HEK293 (cell line): ENCODE data around the gene TXLNA.
A peak's percentile ranks its signal among the peaks of the same experiment; 100 is the strongest.

Experiments used
- CTCF ChIA-PET: fragments of 350-600 bp; formaldehyde crosslinking; extraction: SDS; loops from one replicate; lab custom pipeline; 2021; ENCODE audit warnings: antibody characterized with exemption; lab: Yijun Ruan, JAX
- POLR2A ChIA-PET: fragments of 300-600 bp; formaldehyde crosslinking; extraction: SDS; loops from one replicate; lab custom pipeline; 2020; ENCODE audit warnings: antibody characterized with exemption, inconsistent platforms; lab: Yijun Ruan, JAX
- H3K27ac ChIP-seq: fragments of 200-500 bp; sonication (Bioruptor generic); 2 replicates; pipeline ENCODE4 v1.5.1; 2014; ENCODE audit warnings: low read depth, low read length, control low read depth, inconsistent platforms; ENCODE audit errors: extremely low read depth
- H3K36me3 ChIP-seq, 2 experiments: fragments of 200-500 bp in 1 of 2; sonication (Bioruptor generic) in 1 of 2; 1 replicate in 1 of 2; 2 replicates in 1 of 2; pipeline ENCODE4 v1.5.1; 2014 to 2017; ENCODE audit warnings: inconsistent platforms in 2 of 2, low read length in 2 of 2; ENCODE audit not compliant: control insufficient read depth in 2 of 2, insufficient read depth in 1 of 2
- H3K4me1 ChIP-seq: fragments of 200-500 bp; sonication (Bioruptor generic); 2 replicates; pipeline ENCODE4 v1.5.1; 2014; ENCODE audit warnings: mild to moderate bottlenecking, low read length, inconsistent platforms; ENCODE audit not compliant: control insufficient read depth, insufficient read depth
- H3K4me3 ChIP-seq: 2 replicates; pipeline ENCODE4 v1.5.1; 2011; ENCODE audit warnings: low read depth, mild to moderate bottlenecking, control low read depth, low read length, moderate library complexity
- H3K9me3 ChIP-seq: fragments of 200-500 bp; sonication (Bioruptor generic); 2 replicates; pipeline ENCODE4 v1.5.1; 2014; ENCODE audit warnings: low read depth, low read length, inconsistent platforms; ENCODE audit not compliant: control insufficient read depth, insufficient read depth
- HOXC10 ChIP-seq: sonication (generic); formaldehyde crosslinking; IDR thresholded peaks from 2 replicates; pipeline ENCODE4 v1.8.1; 2023; ENCODE audit warnings: mild to moderate bottlenecking, missing genetic modification reagents
- PRDM10 ChIP-seq: fragments of 450-650 bp; formaldehyde crosslinking; IDR thresholded peaks from 2 replicates; pipeline ENCODE4 v1.5.1; 2016; ENCODE audit warnings: missing biosample characterization, missing genetic modification characterization
- PRDM2 ChIP-seq: fragments of 450-650 bp; formaldehyde crosslinking; IDR thresholded peaks from 2 replicates; pipeline ENCODE4 v1.5.1; 2016; ENCODE audit warnings: missing biosample characterization, missing genetic modification characterization, borderline replicate concordance
- REPIN1 ChIP-seq: fragments of 450-650 bp; formaldehyde crosslinking; IDR thresholded peaks from 2 replicates; pipeline ENCODE4 v1.5.1; 2017; ENCODE audit warnings: missing biosample characterization, missing genetic modification characterization, low read depth
- SP7 ChIP-seq: fragments of 450-650 bp; formaldehyde crosslinking; IDR thresholded peaks from 2 replicates; pipeline ENCODE4 v1.5.1; 2016; ENCODE audit warnings: missing biosample characterization, missing genetic modification characterization
- TCF7L2 ChIP-seq: IDR thresholded peaks from 2 replicates; pipeline ENCODE4 v1.6.1; 2011; ENCODE audit warnings: low read depth, mild to moderate bottlenecking, inconsistent platforms, low read length, moderate library complexity, borderline replicate concordance
- ZBTB17 ChIP-seq: fragments of 450-650 bp; formaldehyde crosslinking; IDR thresholded peaks from 2 replicates; pipeline ENCODE4 v1.5.1; 2016; ENCODE audit warnings: missing biosample characterization, missing genetic modification characterization
- ZBTB26 ChIP-seq: fragments of 450-650 bp; formaldehyde crosslinking; optimal IDR thresholded peaks from 2 replicates; pipeline ENCODE3; 2016; ENCODE audit warnings: missing biosample characterization, mild to moderate bottlenecking, missing genetic modification characterization
- ZNF114 ChIP-seq: fragments of 450-650 bp; formaldehyde crosslinking; IDR thresholded peaks from 2 replicates; pipeline ENCODE4 v1.5.0; 2017; ENCODE audit warnings: missing biosample characterization, missing genetic modification characterization
- ZNF24 ChIP-seq: fragments of 450-650 bp; formaldehyde crosslinking; IDR thresholded peaks from 2 replicates; pipeline ENCODE4 v1.5.1; 2016; ENCODE audit warnings: missing biosample characterization, missing genetic modification characterization
- ZNF398 ChIP-seq: fragments of 450-650 bp; formaldehyde crosslinking; IDR thresholded peaks from 2 replicates; pipeline ENCODE4 v1.5.1; 2017; ENCODE audit warnings: missing biosample characterization, missing genetic modification characterization
- ZNF707 ChIP-seq: fragments of 450-650 bp; formaldehyde crosslinking; IDR thresholded peaks from 2 replicates; pipeline ENCODE4 v1.5.1; 2016; ENCODE audit warnings: missing biosample characterization, missing genetic modification characterization
- ZNF785 ChIP-seq: fragments of 450-650 bp; formaldehyde crosslinking; IDR thresholded peaks from 2 replicates; pipeline ENCODE4 v1.5.1; 2016; ENCODE audit warnings: missing biosample characterization, missing genetic modification characterization
- ZSCAN16 ChIP-seq: fragments of 450-650 bp; formaldehyde crosslinking; IDR thresholded peaks from 2 replicates; pipeline ENCODE4 v1.5.1; 2016; ENCODE audit warnings: missing biosample characterization, missing genetic modification characterization

Gene TXLNA

GRCh38 chr1:32181065-32181464 lies 1.6 kb downstream of the TXLNA start:
- Histone ChIP-seq H3K36me3 (peaks cover 31 to 49% of the 10 kb centered on the region in 2 experiments), H3K4me1 (peaks cover 6% of the 10 kb centered on the region; the same call in 1 of the 2 replicates), H3K27ac (no peak overlapping the region; the same call in 1 of the 2 replicates), H3K4me3 (peak overlapping the region; percentile 75; the same call in 1 of the 2 replicates), H3K9me3 (no peaks in the 10 kb centered on the region)
- no peak for TF ChIP-seq PRDM10 (tag by site-specific recombination)
- no peak for TF ChIP-seq ZNF785 (tag by site-specific recombination)
- TF ChIP-seq ZNF114, result no peak
- TF ChIP-seq ZBTB17 (tag by site-specific recombination), result no peak
- no peak for TF ChIP-seq ZNF24 (tag by site-specific recombination)
- TF ChIP-seq HOXC10 (CRISPR knock-in tag), result no peak
- TF ChIP-seq ZNF707, result no peak
- TF ChIP-seq TCF7L2, result no peak
- no peak for TF ChIP-seq PRDM2 (tag by site-specific recombination)
- TF ChIP-seq ZSCAN16 (tag by site-specific recombination), result no peak
- no peak for TF ChIP-seq REPIN1 (tag by site-specific recombination)
- TF ChIP-seq SP7 (tag by site-specific recombination), result no peak
- no peak for TF ChIP-seq ZNF398 (tag by site-specific recombination)
- no peak for TF ChIP-seq ZBTB26
- CTCF ChIA-PET, result no interaction called here
- POLR2A ChIA-PET, result interaction anchor here (0.9 to 2.7 kb wide), 6 partner anchors 17 to 108 kb away, joined by 4 to 26 read pairs (median 17); partner anchors contain the start of genes CCDC28B, IQCC, KPNA6 and TMEM39B
